HCT116 (cell line): ENCODE data around the gene GABRG2.

ENCODE experiments used
- CTCF ChIP-seq, 3 experiments: fragments of 200-600 bp in 1 of 3; sonication (generic) in 1 of 3; IDR thresholded peaks in 2 of 3; conservative IDR thresholded peaks in 1 of 3; 2 replicates each; pipeline ENCODE4 v1.5.1; 2012 to 2017; ENCODE audit warnings: low read depth in 2 of 3, low read length in 2 of 3, antibody characterized with exemption in 1 of 3, borderline replicate concordance in 1 of 3, control low read depth in 1 of 3, mild to moderate bottlenecking in 1 of 3, mixed read lengths in 1 of 3, mixed run types in 1 of 3, moderate library complexity in 1 of 3; ENCODE audit not compliant: insufficient read depth in 1 of 3
- SP1 ChIP-seq: IDR thresholded peaks from 2 replicates; pipeline ENCODE4 v1.6.1; 2012; ENCODE audit warnings: low read depth

- TF ChIP-seq CTCF (IDR thresholded peaks at IDR 0.05 in 2 of 3, conservative IDR thresholded peaks at IDR 0.05 in 1 of 3; ENCODE audit: borderline replicate concordance in 1 of 3, insufficient read depth in 1 of 3, low read depth in 2 of 3, low read length in 2 of 3), result no peak
- TF ChIP-seq SP1, result no peak
These were observed 40.8 kb upstream of the GABRG2 start for GRCh38 chr5:162026803-162027202.
